Effector CD8-positive, alpha-beta T cell (primary cell): ENCODE measurements around the gene GPR143.

ENCODE experiments used
- DNase-seq: peaks from one replicate; lab custom pipeline; 2025; lab: John Stamatoyannopoulos, UW

Gene GPR143

GRCh38 chrX:9708086-9708485 lies 57.6 kb downstream of the GPR143 start:
- no peak for DNase-seq

GRCh38 chrX:9707306-9708033 lies 58.2 kb downstream of the GPR143 start:
- no peak for DNase-seq

GRCh38 chrX:9706421-9706820 lies 59.2 kb downstream of the GPR143 start:
- DNase-seq, result no peak

GRCh38 chrX:9704876-9705465 lies 60.7 kb downstream of the GPR143 start:
- DNase-seq, result no peak

DNA sequence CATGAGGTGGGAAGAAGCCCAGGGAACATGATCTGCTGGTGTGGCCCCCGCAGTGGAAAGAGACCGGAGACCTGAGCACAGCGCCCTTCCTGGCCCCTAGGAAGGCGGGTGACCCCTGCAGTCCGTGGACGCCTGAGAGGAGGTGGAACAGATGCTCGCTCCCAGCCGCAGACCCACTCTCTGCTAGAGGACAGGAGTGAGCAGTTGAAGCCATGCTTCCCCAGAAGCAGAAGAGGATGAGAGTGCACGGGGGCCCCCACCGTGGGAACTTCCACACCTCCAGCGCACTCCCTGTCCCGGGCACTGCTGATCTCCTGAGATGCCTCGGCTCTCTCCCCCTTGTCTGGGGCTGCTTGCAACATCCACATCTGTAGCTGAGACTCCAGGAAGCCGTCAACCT lies 62.2 kb downstream of the GPR143 start:
- no peak for DNase-seq

- DNase-seq, result no peak
Measured at GRCh38 chrX:9701790-9702189, 63.9 kb downstream of the GPR143 start.

DNA sequence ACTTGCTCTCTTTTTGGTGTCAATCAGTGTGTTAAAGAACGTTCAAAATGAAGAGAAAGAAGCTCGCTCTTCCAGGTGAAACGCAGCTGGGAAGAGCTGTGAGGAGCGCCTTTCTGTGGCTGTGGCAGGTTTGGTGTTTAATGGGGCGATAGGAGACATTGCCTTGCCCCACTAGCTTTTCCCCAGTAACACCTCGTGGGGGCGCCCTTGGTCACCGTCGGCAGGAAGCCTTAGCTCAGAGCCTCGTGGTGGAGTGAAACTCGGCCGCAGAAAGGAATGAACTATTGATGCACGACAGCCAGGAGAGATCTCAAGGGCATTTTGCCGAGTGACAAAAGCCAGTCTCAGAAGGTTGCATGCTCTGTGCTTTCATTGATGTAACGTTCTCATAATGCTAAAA lies 65.1 kb downstream of the GPR143 start:
- DNase-seq, result no peak

DNA sequence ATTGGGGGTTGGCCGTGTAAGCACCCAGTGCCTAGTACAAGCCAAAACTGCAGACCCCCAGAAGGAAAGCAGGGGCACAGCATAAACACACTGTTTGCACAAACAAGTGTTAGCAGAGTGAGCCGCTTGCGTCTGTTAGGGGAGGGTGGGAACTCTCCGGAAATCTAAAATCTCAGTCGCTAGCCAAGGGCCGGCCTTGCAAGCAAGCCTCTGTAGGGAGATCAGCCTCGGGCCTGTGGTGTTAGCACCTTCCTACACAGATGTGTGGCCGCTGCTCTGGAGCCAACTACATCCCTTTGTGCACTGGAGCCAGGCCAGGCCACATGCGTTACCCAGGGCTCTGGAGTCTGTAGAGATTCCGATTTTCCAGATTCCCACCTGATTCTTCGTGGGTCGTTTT lies 67.1 kb downstream of the GPR143 start:
- no peak for DNase-seq

DNA sequence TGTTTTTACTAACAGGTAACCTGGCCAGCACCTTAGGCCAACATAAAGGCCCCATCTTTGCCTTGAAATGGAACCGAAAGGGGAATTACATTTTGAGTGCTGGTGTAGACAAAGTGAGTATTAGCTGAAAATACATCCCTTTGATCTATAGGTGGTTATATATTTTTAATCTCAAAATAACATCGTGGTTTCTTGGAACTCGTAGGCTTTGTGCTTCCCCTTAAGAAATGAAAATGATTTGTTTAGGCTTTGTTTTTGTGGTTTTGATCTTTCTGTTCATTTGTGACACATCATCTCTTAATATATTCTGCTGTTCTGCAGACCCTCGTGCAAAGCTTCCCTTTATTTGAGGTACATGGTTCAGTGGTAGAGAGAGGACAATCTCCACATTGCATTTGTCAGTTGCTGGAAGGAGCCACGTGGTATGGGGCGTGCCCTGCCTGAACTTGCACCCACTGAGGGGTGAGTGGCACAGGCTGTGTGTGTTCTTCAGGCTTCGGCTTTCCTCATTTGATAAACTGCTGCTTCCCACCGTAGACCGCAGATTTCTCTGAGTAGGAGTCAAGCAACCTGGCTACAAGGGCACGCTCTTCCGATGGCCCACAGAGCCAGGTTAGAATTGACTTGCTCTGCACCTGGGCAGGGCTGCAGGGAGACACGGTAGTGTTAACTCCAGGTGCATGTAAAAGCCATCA lies 72.2 kb downstream of the GPR143 start:
- no peak for DNase-seq

- DNase-seq, result no peak
Measured at GRCh38 chrX:9690046-9690445, 75.6 kb downstream of the GPR143 start.

GRCh38 chrX:9688833-9689232 lies 76.8 kb downstream of the GPR143 start:
- DNase-seq, result no peak

- DNase-seq, result no peak
Measured at GRCh38 chrX:9687899-9688298, 77.7 kb downstream of the GPR143 start.

DNA sequence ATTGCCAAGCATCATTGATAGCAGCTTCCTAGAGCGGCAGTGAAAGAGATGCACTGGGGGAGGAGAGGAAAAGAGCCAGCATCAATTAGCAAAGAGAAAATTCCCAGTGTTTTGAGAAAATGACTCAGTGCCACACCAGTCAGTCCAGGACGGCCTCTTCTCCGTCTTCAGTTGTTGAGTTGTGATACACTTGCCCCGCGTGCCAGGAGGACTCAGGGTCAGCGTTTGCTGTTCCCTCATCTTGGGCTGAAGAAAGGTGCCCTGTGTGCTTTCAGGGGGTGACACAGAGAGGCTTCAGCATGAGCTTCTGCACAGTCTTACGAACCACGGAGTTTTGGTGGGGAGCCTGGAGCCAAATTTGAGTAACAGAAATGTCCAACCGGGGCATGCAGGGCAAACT lies 82.3 kb downstream of the GPR143 start:
- no peak for DNase-seq

DNA sequence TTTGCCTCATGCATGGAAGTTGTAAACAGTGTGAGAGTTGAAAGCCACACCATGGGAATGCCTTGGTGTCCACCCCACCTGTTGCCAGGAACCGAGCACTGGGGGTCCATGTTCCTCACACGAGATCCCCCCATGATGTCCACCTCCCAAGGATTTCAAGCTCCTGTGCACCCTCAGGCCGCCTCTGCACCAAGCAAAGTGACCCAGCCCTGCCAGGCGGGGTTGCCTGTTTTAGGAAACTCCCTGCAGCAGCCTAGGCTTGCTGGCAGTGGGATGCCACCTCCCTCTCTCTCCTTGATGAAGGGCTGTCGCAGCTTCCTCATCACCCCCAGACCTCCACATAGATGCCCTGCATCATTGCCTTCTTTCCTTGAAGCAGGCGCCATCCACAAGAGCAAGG lies 82.8 kb downstream of the GPR143 start:
- DNase-seq, result no peak

- DNase-seq, result no peak
Measured at GRCh38 chrX:9682456-9682855, 83.2 kb downstream of the GPR143 start.

DNA sequence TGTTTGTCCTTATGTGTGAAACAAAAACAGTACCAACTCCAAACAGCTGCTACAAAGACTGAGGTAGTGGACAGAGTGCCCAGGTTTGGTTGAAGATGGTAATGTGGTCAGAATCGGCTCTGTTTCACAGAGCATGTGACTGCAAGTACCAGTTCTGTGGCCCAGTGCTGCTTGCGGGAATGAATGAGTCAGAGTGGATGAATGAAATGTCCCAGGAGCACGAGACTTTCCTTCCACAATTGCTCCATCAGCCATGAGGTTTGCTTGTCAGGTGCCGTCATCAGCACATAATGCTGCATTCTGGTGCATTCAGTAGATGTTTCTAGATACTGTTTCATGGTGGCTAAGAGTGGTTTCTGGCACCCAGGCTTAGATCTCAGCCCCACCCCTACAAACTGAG lies 84.2 kb downstream of the GPR143 start:
- DNase-seq, result no peak

DNA sequence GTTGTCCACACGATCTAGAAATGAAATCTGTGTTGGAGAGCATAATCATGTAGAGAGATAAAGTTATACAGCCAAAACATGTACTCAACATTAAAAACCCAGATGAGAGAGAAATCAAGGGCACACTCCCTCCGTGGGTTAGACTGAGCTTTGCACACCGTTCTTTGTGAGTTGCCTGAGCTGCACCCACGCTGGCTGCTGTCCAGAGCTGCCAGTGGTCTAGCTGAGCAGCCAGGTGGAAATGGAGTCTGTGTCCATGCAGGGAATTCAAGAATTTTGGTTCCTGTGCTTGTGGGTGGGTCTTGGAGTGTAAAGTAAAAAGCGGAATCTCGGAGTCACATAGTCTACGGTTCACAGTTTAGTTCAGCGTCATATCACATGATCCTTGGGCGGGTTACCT lies 84.6 kb downstream of the GPR143 start:
- DNase-seq, result no peak

GRCh38 chrX:9678215-9678965 lies 87.3 kb downstream of the GPR143 start:
- DNase-seq, result no peak

- DNase-seq, result no peak
Measured at GRCh38 chrX:9677098-9677739, 88.4 kb downstream of the GPR143 start.

- no peak for DNase-seq
Measured at GRCh38 chrX:9676738-9677097, 88.9 kb downstream of the GPR143 start.

GRCh38 chrX:9676306-9676705 lies 89.3 kb downstream of the GPR143 start:
- no peak for DNase-seq
